A673 (cell line): ENCODE data around the gene MICB. TPM values are rescaled to one million over a fixed set of nuclear protein-coding genes. Genes with fewer than 3 reads are reported as not detected.

Experiments used
- BruUV-seq: library from RNA; stranded (reverse); fragments of 400-500 nt; replicated peaks from 2 replicates; lab custom pipeline; 2021; lab: Mats Ljungman, UMichigan
- CTCF ChIA-PET: fragments of 300-600 bp; sonication (Branson Sonifier 250); formaldehyde crosslinking; loops from one replicate; lab custom pipeline; 2022; ENCODE audit warnings: antibody characterized with exemption; lab: Charles Lee
- POLR2A ChIA-PET: fragments of 300-600 bp; sonication (Branson Sonifier 250); formaldehyde crosslinking; loops from one replicate; lab custom pipeline; 2022; ENCODE audit warnings: antibody characterized with exemption; ENCODE audit not compliant: low non-redundant PET; lab: Charles Lee
- DNase-seq: peaks from one replicate; pipeline ENCODE4 v3.0.0-alpha.2; 2015; ENCODE audit warnings: low spot score
- H3K27ac ChIP-seq: fragments of 200-600 bp; sonication (generic); 2 replicates; pipeline ENCODE4 v1.5.1; 2016; ENCODE audit warnings: mixed run types, low read depth, mild to moderate bottlenecking, mixed read lengths, antibody characterized with exemption, low read length; ENCODE audit not compliant: poor library complexity, severe bottlenecking
- H3K27me3 ChIP-seq: fragments of 200-600 bp; sonication (generic); replicated peaks from 2 replicates; pipeline ENCODE4 v1.6.1; 2017; ENCODE audit warnings: mixed run types, low read depth, mild to moderate bottlenecking, mixed read lengths, antibody characterized with exemption, low read length; ENCODE audit not compliant: insufficient read depth, poor library complexity
- H3K36me3 ChIP-seq: fragments of 200-600 bp; sonication (generic); 2 replicates; pipeline ENCODE4 v1.6.1; 2016; ENCODE audit warnings: mixed run types, mild to moderate bottlenecking, mixed read lengths, antibody characterized with exemption, low read length; ENCODE audit not compliant: insufficient read depth, poor library complexity, severe bottlenecking
- H3K4me1 ChIP-seq: fragments of 200-600 bp; sonication (generic); 2 replicates; pipeline ENCODE4 v1.6.1; 2017; ENCODE audit warnings: mixed run types, mild to moderate bottlenecking, mixed read lengths, antibody characterized with exemption, low read length; ENCODE audit not compliant: insufficient read depth, poor library complexity, severe bottlenecking
- H3K4me3 ChIP-seq: fragments of 200-600 bp; sonication (generic); 2 replicates; pipeline ENCODE4 v1.5.1; 2016; ENCODE audit warnings: low read depth, mixed run types, mild to moderate bottlenecking, mixed read lengths, low read length; ENCODE audit not compliant: poor library complexity, severe bottlenecking
- H3K9me3 ChIP-seq: fragments of 200-600 bp; sonication (generic); 2 replicates; pipeline ENCODE4 v1.6.1; 2016; ENCODE audit warnings: mixed run types, low read depth, mild to moderate bottlenecking, mixed read lengths, antibody characterized with exemption, low read length; ENCODE audit not compliant: poor library complexity, severe bottlenecking
- EZH2 ChIP-seq: fragments of 200-600 bp; sonication (generic); IDR thresholded peaks from 2 replicates; pipeline ENCODE4 v1.6.1; 2017; ENCODE audit warnings: borderline replicate concordance, low read depth, mild to moderate bottlenecking, mixed read lengths, antibody characterized with exemption, low read length; ENCODE audit not compliant: poor library complexity, severe bottlenecking
- intact Hi-C: fragments of 100-400 bp; cut with micrococcal nuclease; formaldehyde crosslinking; loops from one replicate; pipeline ENCODE4 v1.10.0; 2022; ENCODE audit not compliant: unreplicated experiment
- total RNA-seq: library from RNA; stranded (reverse); gene quantifications from 2 replicates; pipeline ENCODE4 v1.2.3, GENCODE V29; 2021
- TF ChIP-seq, protein P1 (sequence below): fragments of 300-800, 200-600 bp; sonication (generic); conservative IDR thresholded peaks from 2 replicates; pipeline ENCODE4 v1.5.1; 2017; ENCODE audit warnings: low read depth, mild to moderate bottlenecking, antibody characterized with exemption, low read length, moderate library complexity, mixed read lengths

The MICB gene
- total RNA-seq, 1 experiment from 2014 or later, result 12.7 TPM

DNA sequence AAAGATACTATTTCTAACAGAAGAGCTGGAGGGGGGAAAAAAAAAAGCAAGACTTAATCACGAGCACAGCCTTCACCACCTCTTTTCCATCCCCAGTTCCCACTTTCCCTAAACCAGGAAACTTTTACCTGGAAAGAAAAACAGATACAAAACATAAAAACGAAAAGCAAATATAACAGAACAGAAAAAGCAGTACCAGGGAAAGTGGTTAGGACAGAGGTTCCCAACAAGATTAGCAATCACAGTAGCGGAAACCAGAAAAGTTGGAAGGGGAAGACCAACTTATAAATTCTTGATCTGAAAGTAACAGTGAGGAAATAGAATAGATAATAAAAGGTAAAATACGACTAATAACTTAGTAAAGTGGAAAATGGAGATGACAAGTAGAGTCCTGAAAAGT, 42.7 kb downstream of the MICB start:
- ChIA-PET POLR2A (no interaction called here), CTCF (no interaction called here)
- H3K36me3 ChIP-seq, result peaks cover 51% of the 10 kb centered on the region
- H3K9me3 ChIP-seq, result no peaks in the 10 kb centered on the region
- H3K4me1 ChIP-seq, result peaks cover 16% of the 10 kb centered on the region
- intact Hi-C loops, result loop anchor here (5.0 to 10.0 kb wide), 5 partner anchors 43 to 354 kb away; partner anchors contain the start of genes APOM, BAG6, CLIC1 and EHMT2
- no peak for DNase-seq
- H3K27me3 ChIP-seq, result no peaks in the 10 kb centered on the region
- no TSS peak for BruUV-seq
- H3K4me3 ChIP-seq, result peak overlapping the region; percentile 87
- H3K27ac ChIP-seq, result peak overlapping the region; percentile 99
- TF ChIP-seq EZH2, result no peak
- TF ChIP-seq, protein P1, sequence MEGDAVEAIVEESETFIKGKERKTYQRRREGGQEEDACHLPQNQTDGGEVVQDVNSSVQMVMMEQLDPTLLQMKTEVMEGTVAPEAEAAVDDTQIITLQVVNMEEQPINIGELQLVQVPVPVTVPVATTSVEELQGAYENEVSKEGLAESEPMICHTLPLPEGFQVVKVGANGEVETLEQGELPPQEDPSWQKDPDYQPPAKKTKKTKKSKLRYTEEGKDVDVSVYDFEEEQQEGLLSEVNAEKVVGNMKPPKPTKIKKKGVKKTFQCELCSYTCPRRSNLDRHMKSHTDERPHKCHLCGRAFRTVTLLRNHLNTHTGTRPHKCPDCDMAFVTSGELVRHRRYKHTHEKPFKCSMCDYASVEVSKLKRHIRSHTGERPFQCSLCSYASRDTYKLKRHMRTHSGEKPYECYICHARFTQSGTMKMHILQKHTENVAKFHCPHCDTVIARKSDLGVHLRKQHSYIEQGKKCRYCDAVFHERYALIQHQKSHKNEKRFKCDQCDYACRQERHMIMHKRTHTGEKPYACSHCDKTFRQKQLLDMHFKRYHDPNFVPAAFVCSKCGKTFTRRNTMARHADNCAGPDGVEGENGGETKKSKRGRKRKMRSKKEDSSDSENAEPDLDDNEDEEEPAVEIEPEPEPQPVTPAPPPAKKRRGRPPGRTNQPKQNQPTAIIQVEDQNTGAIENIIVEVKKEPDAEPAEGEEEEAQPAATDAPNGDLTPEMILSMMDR, result no peak

DNA sequence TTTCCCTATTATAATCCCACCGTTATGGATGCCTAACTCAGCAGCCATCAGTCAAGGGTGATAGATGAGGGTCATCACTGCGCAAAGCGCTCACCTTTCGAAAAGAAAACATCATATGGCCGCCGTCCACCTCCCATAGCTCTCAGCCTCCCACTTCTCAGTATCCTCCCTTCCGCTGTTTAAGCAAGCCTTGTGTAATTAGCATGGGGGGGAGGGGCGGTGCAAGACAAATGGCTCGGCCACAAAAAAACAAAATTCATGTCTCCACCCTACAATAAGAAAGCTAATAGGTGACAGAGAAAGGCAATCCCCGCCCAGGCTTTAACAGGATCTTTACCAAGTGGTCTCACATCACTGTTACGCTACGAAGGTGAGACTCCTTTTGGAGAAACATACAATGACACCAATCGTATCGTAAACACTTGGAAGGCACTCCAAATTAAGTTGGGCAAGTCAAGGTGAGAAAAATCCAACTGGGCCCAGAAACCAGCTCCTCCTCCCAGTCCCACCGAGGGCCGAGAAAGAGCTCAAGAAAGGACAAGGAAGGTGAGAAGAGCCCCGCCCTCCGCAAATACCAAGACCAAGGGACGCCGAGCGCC, 43.2 kb downstream of the MICB start:
- peak; percentile 66 for DNase-seq
- TF ChIP-seq EZH2, result no peak
- TF ChIP-seq, protein P1, result no peak
- H3K27me3 ChIP-seq, result no peaks in the 10 kb centered on the region
- ChIA-PET CTCF (interaction anchor here (0.6 to 2.3 kb wide), 2 partner anchors 58 to 644 kb away, joined by 5 to 6 read pairs; no protein-coding TSS in a partner anchor), POLR2A (interaction anchor here (0.6 to 0.8 kb wide), 5 partner anchors 44 to 569 kb away, joined by 3 to 16 read pairs (median 4); no protein-coding TSS in a partner anchor)
- BruUV-seq, result TSS peak; percentile 62
- H3K36me3 ChIP-seq, result peaks cover 46% of the 10 kb centered on the region
- H3K4me1 ChIP-seq, result peaks cover 16% of the 10 kb centered on the region
- H3K27ac ChIP-seq, result peak overlapping the region; percentile 99
- intact Hi-C loops, result loop anchor here (5.0 to 10.0 kb wide), 5 partner anchors 44 to 354 kb away; partner anchors contain the start of genes APOM, BAG6, CLIC1 and EHMT2
- H3K4me3 ChIP-seq, result peak overlapping the region; percentile 87
- H3K9me3 ChIP-seq, result no peaks in the 10 kb centered on the region

DNA sequence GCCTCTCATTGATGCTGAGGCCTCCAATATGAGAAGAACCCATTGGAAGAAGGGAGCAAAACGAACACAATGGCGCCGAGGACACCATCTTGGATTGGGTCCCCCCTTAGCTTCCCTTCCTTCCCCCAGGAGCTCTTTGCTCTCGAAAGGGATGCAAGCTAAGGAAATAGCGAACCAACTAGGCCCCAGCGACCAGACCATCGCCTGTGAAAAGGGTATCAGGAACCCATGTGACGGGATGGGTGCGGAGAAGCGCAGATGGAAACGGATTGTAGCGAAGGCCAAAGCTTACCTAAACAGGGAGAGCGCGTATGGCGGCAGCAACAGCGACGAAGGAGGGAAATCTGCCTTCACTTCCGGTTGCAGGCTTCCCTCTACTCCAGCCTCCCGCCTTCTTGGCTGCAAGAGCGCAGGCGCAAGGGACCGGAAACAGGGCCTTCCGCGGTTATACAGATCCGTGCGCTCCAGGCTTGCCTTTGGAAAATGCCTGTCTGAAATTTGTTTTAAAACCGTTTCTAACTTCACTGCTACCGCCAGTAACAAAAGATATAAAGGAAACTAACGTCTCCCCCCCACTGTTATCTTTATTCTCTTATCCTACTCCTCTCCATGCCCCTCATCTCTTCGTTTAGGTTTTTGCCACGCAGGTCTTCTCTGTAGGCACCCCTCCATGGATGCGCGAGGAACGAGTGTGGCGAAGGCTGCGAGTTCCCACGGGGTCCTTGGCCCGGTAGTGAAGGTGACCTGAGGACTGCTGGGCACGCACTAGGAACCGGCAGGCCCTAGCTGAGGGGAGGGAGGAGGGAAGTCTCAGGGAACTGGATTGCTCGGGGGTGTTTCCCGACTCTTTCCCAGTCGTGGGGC, 43.9 kb downstream of the MICB start, which contains the start of gene DDX39B:
DDX39B (minus strand) TSS at position 346 of the 864 bp plus-strand sequence. CDS start 1,471 bp downstream, outside the sequence.
- DNase-seq, result peak; percentile 99
- Histone ChIP-seq H3K4me3 (peak within 1 kb of the TSS; percentile 87), H3K9me3 (no peaks in the 10 kb centered on the region), H3K36me3 (peaks cover 39% of the 10 kb centered on the region), H3K4me1 (peaks cover 16% of the 10 kb centered on the region), H3K27ac (peak within 1 kb of the TSS; percentile 99), H3K27me3 (no peaks in the 10 kb centered on the region)
- BruUV-seq, result no TSS peak
- TF ChIP-seq EZH2, result no peak
- TF ChIP-seq, protein P1, result no peak
- intact Hi-C loops, result loop anchor here (5.0 to 10.0 kb wide), 5 partner anchors 45 to 353 kb away; partner anchors contain the start of genes APOM, BAG6, CLIC1 and EHMT2
- CTCF ChIA-PET, result interaction anchor here (0.6 to 2.3 kb wide), 2 partner anchors 57 to 644 kb away, joined by 5 to 6 read pairs; no protein-coding TSS in a partner anchor
- POLR2A ChIA-PET, result interaction anchor here (0.6 to 0.8 kb wide), 5 partner anchors 45 to 813 kb away, joined by 3 to 4 read pairs (median 3); no protein-coding TSS in a partner anchor
